ACC112 (cell line): ENCODE measurements around the gene FCER2.

ENCODE experiments used
- H2AFZ ChIP-seq: fragments of 200-600 bp; sonication (generic); one replicate; pipeline ENCODE4 v1.6.0; 2017; ENCODE audit warnings: antibody characterized with exemption, low read length; ENCODE audit not compliant: unreplicated experiment
- H3K27ac ChIP-seq: fragments of 200-600 bp; sonication (generic); 2 replicates; pipeline ENCODE4 v1.5.1; 2014; ENCODE audit warnings: low read depth, mild to moderate bottlenecking, antibody characterized with exemption, low read length, moderate library complexity
- H3K27me3 ChIP-seq: fragments of 200-600 bp; sonication (generic); 2 replicates; pipeline ENCODE4 v1.6.1; 2014; ENCODE audit warnings: mild to moderate bottlenecking, antibody characterized with exemption, low read length, moderate library complexity, mixed read lengths; ENCODE audit not compliant: insufficient read depth
- H3K36me3 ChIP-seq: fragments of 200-600 bp; sonication (generic); 2 replicates; pipeline ENCODE4 v1.6.1; 2016; ENCODE audit warnings: mild to moderate bottlenecking, antibody characterized with exemption, low read length, moderate library complexity, mixed read lengths; ENCODE audit not compliant: insufficient read depth
- H3K4me1 ChIP-seq: fragments of 200-600 bp; sonication (generic); one replicate; pipeline ENCODE4 v1.6.1; 2016; ENCODE audit warnings: low read length, mixed read lengths; ENCODE audit not compliant: insufficient read depth, unreplicated experiment, control insufficient read depth
- H3K4me3 ChIP-seq: fragments of 200-600 bp; sonication (generic); 2 replicates; pipeline ENCODE4 v1.5.1; 2014; ENCODE audit warnings: mild to moderate bottlenecking, low read depth, low read length
- H3K79me2 ChIP-seq: fragments of 200-600 bp; sonication (generic); one replicate; pipeline ENCODE4 v1.6.0; 2016; ENCODE audit warnings: low read length; ENCODE audit not compliant: control insufficient read depth, unreplicated experiment, insufficient read depth

FCER2 gene

GRCh38 chr19:7715671-7716070 is 13.7 kb upstream of the FCER2 start:
- Histone ChIP-seq H3K79me2 (no peaks in the 10 kb centered on the region), H3K4me3 (no peak overlapping the region), H3K27me3 (peaks cover 6% of the 10 kb centered on the region; the same call in 1 of the 2 replicates), H3K36me3 (no peaks in the 10 kb centered on the region), H3K27ac (no peak overlapping the region), H3K4me1 (no peaks in the 10 kb centered on the region), H2AFZ (no peak overlapping the region)

- no peaks in the 10 kb centered on the region for H3K4me1 ChIP-seq
- H3K27ac ChIP-seq, result no peak overlapping the region
- H3K4me3 ChIP-seq, result no peak overlapping the region
- no peaks in the 10 kb centered on the region for H3K79me2 ChIP-seq
- H3K27me3 ChIP-seq, result no peaks in the 10 kb centered on the region
- no peaks in the 10 kb centered on the region for H3K36me3 ChIP-seq
- H2AFZ ChIP-seq, result no peak overlapping the region
These were observed 8.7 kb upstream of the FCER2 start for GRCh38 chr19:7710616-7711015.

GRCh38 chr19:7709932-7710460 is 8.1 kb upstream of the FCER2 start:
- no peak overlapping the region for H2AFZ ChIP-seq
- no peak overlapping the region for H3K27ac ChIP-seq
- no peaks in the 10 kb centered on the region for H3K79me2 ChIP-seq
- H3K4me1 ChIP-seq, result no peaks in the 10 kb centered on the region
- H3K36me3 ChIP-seq, result no peaks in the 10 kb centered on the region
- no peaks in the 10 kb centered on the region for H3K27me3 ChIP-seq
- no peak overlapping the region for H3K4me3 ChIP-seq

GRCh38 chr19:7706955-7707456 is 5.1 kb upstream of the FCER2 start:
- H3K27me3 ChIP-seq, result no peaks in the 10 kb centered on the region

GRCh38 chr19:7706188-7706954 is 4.4 kb upstream of the FCER2 start:
- Histone ChIP-seq H3K4me1 (no peaks in the 10 kb centered on the region), H3K27me3 (no peaks in the 10 kb centered on the region), H3K27ac (no peak overlapping the region), H2AFZ (no peak overlapping the region), H3K4me3 (no peak overlapping the region), H3K79me2 (no peaks in the 10 kb centered on the region), H3K36me3 (no peaks in the 10 kb centered on the region)

More at GRCh38 chr19:7706955-7707456, 5.1 kb upstream of the FCER2 start:
- Histone ChIP-seq H2AFZ (no peak overlapping the region), H3K4me1 (no peaks in the 10 kb centered on the region), H3K4me3 (no peak overlapping the region), H3K79me2 (no peaks in the 10 kb centered on the region), H3K27ac (no peak overlapping the region), H3K36me3 (no peaks in the 10 kb centered on the region)

- Histone ChIP-seq H3K79me2 (no peaks in the 10 kb centered on the region), H3K4me1 (no peaks in the 10 kb centered on the region), H3K4me3 (no peak overlapping the region), H3K27ac (no peak overlapping the region), H3K36me3 (no peaks in the 10 kb centered on the region), H2AFZ (no peak overlapping the region), H3K27me3 (no peaks in the 10 kb centered on the region)
These were observed 3.7 kb upstream of the FCER2 start for GRCh38 chr19:7705387-7706187.

GRCh38 chr19:7704280-7705060 is 2.5 kb upstream of the FCER2 start:
- Histone ChIP-seq H3K79me2 (no peaks in the 10 kb centered on the region), H3K27me3 (no peaks in the 10 kb centered on the region), H3K36me3 (no peaks in the 10 kb centered on the region), H3K4me3 (no peak overlapping the region), H3K4me1 (no peaks in the 10 kb centered on the region), H2AFZ (no peak overlapping the region), H3K27ac (no peak overlapping the region)

- Histone ChIP-seq H3K27me3 (peaks cover 5% of the 10 kb centered on the region; the same call in 1 of the 2 replicates), H3K79me2 (no peaks in the 10 kb centered on the region), H3K36me3 (no peaks in the 10 kb centered on the region), H3K4me3 (no peak overlapping the region), H3K4me1 (no peaks in the 10 kb centered on the region), H2AFZ (no peak overlapping the region), H3K27ac (no peak overlapping the region)
These were observed 1.4 kb upstream of the FCER2 start for GRCh38 chr19:7703332-7703731.

- no peak overlapping the region for H2AFZ ChIP-seq
- H3K4me1 ChIP-seq, result no peaks in the 10 kb centered on the region
- no peak overlapping the region for H3K4me3 ChIP-seq
- no peaks in the 10 kb centered on the region for H3K36me3 ChIP-seq
- H3K27me3 ChIP-seq, result peaks cover 20% of the 10 kb centered on the region
- no peak overlapping the region for H3K27ac ChIP-seq
- H3K79me2 ChIP-seq, result no peaks in the 10 kb centered on the region
These were observed 780 bp downstream of the FCER2 start for GRCh38 chr19:7701049-7701653.
